Germinal center (tissue), 1 donor: Measurements from ENCODE around the gene ZNF514.
A peak's percentile ranks its signal among the peaks of the same experiment; 100 is the strongest.
"Not testable (repeated sequence)": the region's sequence is repeated elsewhere in the genome, so short reads cannot be mapped to it uniquely, and the experiment has no call there.

Experiments
- DNase-seq: peaks from one replicate; pipeline ENCODE4 v3.0.0; 2012; ENCODE audit warnings: mixed read lengths, low spot score

ZNF514 gene

DNA sequence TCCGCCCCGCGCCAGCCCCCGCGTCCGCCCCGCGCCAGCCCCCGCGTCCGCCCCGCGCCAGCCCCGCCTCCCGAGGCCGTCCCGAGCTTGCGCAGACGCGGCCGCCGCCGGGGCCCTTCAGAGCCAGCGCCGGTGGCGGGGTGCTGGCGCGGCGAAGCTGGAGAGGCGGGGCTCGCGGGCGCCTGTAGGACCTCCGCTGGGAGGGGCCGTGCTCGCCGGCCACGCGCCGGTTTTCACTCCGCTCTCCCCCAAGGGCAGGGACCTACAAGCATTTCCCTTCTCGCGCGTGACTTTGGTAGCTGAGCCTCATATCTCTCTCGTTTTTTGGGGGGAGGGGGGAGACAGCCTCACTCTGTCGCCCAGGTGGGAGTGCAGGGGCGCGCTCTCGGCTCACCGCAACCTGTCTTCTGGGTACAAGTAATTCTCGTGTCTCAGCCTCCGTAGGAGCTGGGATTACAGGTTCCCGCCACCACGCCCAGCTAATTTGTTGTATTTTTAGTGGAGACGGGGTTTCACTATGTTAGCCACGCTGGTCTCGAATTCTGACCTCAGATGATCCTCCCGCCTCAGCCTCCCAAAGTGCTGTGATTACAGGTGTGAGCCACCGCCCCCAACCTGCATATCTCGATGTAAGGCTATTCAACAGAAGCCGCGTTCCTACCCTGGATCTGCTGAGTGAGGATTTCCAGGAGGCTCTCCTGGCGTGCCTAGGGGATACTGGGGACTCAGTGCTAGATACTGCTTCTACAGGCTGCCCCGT, at the start of gene ZNF514:
Gene ZNF514 (minus strand): TSS at position 159 of the 760 bp plus-strand sequence. CDS start 6,595 bp downstream, outside the sequence.
- DNase-seq: peak; percentile 82

DNA sequence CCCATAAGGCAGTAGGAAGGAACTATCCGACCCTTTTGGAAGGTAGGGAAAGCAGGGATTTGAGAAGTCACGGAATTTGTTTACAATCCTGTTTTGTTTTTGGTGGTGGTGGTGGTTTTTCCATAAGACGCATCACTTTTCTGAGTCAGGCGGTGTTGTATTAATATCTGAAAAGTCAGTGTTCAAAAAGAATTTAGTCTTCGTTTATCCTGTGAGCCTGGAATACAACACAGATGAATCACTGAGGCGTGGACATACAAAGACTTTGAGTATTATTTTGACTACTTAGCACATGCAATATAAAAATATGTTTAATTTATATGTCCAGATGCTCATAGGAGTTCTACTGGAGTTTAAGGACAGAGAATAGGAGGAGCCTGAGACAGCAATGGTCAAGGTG, 48.5 kb upstream of the ZNF514 start:
- DNase-seq: no peak

DNA sequence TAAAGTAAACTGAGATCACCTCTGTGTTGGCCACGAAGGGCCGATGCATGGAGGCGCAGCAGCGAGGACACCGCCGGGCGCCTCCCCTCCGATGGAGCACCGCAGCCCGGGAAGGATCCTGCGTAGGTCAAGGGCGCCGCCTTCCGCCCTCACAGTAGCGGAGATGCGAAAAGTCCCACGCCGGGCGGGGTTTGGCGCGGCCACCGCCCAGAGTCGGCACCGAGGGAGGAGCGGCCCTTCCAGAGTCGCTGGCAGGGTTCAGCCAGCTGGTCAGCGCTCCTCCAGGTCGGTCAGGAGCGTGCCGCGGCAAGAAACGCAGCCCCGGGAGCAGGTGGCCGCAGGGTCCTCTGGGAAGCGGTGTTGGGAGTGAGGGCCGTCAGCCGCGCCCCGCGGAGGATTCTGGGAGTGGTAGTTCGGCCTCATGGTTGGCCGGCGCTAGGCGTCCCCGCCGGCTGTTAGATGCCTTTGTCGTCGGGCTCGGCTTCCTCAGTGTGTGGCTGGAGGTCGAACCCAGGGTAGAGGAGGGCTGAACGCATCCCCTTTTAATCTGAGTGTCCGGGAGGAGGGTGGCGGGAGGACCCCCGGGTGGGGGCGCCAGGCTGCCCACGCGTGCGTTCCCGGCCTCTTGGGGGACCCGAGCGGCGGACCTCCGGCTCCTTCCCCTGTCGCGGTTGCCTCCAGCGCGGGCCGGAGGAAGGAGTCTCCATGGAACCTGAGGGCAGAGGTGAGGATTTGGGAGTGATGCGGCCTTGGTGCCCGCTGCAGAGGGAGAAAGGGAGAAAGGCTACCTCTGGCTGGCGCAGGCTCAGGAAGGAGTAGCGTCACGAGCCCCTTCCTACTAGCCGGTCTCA, 47.7 kb upstream of the ZNF514 start, which contains the start of gene ZNF892:
Gene ZNF892 (plus strand): TSS at position 411 of the 851 bp plus-strand sequence. CDS start 295 bp downstream, at position 706.
- DNase-seq: peak; percentile 90

DNA sequence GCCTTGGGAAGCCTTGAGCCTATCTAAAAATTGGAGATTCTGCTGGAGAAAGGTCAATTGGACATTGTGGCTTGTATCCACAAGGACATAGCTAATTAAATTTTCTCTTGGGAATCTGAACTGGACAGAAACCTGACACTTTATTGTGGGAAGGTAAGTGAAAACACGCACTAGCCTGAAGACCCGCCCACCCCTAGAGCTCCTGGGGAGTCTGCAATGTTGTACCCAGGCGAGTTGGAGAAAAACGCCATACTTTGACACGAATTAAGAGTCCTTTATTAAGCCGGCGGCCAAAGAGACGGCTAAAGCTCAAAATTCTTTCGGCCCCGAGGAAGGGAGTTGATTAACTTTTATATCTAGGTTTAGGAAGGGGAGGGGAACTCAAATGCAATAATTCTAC, 46.4 kb upstream of the ZNF514 start:
- DNase-seq: no peak

- no peak for DNase-seq
Measured at GRCh38 chr2:95204396-95204795, 44.7 kb upstream of the ZNF514 start.

GRCh38 chr2:95203911-95204310, 44.3 kb upstream of the ZNF514 start:
- no peak for DNase-seq

DNA sequence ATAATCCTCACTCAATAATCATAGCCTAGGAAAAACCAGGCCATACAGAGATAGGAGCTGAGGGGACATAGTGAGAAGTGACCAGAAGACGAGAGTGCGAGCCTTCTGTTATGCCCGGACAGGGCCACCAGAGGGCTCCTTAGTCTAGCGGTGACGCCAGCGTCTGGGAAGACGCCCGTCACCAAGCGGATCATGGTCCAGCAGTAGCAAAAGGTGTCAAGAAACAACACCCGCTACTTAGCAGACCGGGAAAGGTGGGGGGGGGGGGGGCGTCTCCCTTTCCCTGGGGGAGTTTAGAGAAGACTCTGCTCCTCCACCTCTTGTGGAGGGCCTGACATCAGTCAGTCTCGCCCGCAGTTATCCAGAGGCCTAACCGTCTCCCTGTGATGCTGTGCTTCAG, 33.3 kb upstream of the ZNF514 start:
- not testable (repeated sequence) for DNase-seq

DNA sequence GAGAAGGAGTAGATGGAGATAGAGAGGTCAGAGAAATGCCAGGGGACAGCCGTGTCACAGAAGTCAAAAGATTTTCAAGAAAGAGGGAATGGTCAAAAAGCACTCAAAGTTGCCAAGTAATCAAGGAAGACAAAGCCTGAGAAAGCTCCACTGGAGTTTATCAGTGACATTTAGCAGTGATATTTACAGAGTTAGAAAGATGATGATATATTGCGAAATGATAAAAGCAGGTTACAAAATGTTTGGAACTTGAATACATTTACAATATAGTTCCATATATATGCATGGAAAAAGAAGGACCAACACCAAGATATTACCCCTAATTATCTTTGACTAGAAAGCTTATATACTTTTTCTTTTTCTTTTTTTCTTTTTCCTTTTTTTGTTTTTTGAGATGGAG, 26.3 kb upstream of the ZNF514 start:
- no peak for DNase-seq

DNA sequence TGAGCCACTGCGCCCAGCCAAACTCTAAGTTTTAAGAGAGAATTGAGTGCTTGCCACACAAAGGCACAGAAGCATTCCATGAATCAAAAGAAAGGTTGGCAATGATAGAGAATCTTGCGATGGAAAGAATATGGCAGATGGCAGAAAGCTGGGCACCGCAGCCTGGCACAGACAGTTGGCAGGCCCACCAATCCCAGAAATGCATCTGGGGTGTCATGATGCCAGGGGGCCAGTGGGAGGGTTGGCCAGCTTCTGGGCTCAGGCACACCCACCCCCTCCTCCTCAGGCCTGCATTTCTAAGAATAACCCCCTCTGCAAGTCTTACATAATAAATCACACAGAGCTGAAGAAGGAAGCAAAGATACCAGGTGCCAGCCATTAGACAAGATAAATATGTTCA, 25.5 kb upstream of the ZNF514 start:
- no peak for DNase-seq

DNA sequence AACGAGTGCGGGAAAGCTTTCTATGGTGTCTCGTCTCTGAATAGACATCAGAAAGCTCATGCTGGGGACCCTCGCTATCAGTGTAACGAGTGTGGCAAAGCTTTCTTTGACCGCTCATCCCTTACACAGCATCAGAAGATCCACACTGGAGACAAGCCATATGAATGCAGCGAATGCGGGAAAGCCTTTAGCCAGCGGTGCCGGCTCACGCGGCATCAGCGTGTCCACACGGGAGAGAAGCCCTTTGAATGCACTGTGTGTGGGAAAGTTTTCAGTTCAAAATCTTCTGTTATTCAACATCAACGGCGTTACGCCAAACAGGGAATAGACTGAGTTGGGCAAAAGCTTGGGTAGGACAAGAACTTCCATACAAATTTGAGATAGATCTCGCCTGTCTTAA, 22.1 kb upstream of the ZNF514 start:
- DNase-seq: no peak

DNA sequence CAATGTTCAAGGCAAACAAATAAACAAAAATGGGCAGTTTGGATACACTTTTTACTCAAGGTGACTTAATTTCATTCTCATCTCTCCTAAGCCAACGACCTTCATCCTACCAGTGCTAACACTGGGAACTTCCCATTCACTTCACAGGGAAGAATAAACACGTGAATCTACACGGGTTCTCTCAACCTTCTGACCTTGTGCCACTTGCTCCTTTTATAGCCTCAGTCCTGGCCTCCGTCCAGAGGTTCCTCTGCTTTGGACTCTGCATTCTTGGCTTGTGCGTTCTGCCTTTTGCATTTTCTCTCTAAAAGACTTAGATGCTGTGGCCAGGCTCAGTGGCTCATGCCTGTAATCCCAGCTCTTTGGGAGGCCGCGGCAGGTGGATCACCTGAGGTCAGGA, 19.8 kb upstream of the ZNF514 start:
- DNase-seq: no peak

DNA sequence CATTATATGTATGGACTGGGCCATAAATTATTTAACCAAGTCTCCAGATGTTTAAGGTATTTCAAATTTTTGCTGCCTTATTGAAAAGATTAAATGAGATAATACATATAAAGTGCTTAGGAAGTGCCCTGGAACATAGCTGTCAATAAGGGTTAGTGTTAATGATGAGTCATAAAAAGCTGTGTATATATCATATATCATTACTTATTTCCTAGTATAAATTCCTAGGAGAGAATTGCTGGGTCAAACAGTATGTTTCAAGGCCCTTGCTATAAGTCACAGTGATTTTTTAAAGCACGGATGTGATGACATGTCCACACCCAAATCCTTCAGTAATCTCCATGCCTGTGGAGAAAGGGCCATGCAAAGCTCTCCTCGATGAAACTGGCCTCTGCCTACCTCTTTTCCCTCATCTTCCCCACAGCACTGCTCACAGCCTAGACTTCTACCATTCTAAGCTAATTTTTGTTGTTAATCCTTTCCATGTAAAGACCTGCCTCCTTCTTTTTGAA, 14.4 kb upstream of the ZNF514 start:
- no peak for DNase-seq

- no peak for DNase-seq
Measured at GRCh38 chr2:95171902-95172301, 12.3 kb upstream of the ZNF514 start.

GRCh38 chr2:95166065-95166763, 6.6 kb upstream of the ZNF514 start:
- DNase-seq: no peak

GRCh38 chr2:95165371-95166064, 5.9 kb upstream of the ZNF514 start, which contains the start of gene ZNF2:
TSS of gene ZNF2 (plus strand) at chr2:95165809. CDS start at chr2:95176227, 10,418 bp downstream.
- peak; percentile 97 for DNase-seq

DNA sequence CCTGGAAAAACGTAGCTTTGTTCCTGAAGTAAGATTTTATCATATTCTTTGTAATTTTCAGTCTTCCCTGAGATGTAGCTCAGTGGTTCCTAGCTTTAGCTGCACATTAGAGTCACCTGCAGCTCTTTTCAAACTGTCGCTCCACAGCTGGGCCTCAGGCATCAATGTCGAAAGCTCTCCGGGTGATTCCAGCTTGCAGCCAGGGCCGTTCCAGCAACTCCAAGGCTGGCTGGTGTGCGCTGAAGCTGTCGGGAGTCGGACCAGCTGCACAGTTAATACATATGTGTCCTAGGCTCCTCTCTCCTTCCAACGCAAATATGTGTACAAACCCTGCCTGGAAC, 5.4 kb upstream of the ZNF514 start:
- DNase-seq: no peak

DNA sequence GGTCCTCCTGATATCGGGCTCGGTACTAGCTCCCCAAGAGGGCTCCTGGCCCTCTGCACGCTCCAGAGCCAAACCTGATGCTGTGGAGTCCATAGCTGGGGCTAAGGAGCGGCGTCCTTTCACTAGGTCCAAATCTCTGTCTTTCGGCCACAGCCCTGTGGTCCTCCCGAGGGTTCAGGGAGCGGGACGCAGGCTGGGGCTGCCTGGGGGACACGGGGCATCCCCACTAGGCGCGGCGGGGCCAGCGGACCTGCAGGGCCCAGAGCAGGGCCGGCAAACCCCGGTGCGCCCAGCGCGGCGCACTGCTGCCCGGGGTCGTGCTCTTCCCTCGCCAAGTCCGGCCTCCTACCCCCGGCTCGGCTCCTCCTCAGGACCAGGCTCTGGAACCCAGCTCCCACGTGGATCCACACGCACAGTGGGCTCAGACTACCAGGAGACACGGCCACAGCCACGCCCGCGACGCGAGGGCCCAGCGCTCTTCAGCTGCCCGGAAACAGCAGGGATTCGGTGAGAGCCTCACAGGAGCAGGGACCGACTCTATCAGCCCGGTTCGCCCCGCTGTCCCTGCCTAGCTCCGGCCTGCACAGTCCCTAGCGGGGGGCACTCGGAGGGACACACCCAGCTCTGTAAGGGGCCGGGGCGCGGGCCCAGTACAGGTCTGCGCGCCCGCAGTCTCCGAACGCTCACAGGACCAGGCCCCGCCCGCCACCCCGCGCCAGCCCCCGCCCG, 593 bp downstream of the ZNF514 start:
- DNase-seq: peak; percentile 39

DNA sequence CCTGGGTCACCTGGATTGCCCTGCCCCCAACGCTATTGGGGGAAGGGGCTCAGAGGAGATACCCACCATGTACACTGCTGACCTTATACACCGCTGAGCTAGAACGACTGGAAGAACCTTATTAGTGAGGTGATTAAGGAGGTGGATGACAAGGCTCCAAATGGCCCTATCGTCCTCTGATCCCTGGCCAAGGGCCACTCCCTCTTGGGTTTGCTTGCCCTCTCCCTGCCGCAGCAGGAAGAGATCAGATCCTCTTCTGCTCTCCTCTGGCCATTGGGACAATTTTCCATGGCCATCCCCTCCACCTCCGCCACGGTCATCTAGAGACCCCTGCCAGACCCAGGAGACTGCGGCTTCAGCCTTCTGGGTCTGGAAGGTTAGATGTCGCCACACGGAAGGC, 1.2 kb downstream of the ZNF514 start:
- no peak for DNase-seq

DNA sequence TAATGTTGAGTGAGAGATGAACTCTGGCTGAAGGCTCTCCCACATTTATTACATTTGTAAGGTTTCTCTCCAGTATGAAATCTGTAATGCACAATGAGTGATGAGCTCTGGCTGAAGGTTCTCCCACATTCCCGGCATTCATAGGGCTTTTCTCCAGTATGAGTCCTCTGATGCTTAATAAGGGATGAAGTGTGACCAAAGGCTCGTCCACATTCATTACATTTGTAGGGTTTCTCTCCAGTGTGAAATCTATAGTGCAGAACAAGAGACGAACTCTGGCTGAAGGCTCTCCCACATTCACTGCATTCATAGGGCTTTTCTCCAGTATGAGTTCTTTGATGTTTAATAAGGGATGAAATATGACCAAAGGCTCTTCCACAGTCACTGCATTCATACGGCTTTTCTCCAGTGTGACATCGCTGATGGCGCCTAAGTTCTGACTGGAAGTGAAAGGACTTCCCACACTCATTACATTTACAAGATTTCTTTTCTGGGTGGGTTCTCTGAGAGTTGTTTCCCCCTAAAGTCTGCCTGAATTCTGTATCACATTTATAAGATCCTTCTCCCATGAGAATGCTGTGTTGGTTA, 10.2 kb downstream of the ZNF514 start:
- DNase-seq: no peak

DNA sequence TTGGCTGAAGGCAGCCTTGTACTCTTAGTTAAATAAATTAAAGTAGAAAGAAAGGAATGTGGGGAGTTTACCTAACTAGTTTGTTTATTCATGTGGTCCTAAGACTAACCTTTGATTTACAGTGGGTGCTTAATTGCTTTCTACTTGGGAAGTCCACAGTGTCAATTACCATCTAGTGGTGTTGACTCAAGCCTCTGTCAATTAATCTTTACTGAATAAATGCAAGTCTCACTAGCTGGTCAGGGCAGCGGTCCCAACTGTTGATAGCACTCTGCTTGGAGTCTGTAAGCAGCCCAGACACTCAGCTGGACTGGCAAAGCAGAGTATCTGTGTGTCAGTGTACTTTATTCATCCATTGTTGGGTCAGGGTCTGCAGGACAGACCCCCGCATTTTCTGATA, 15.8 kb downstream of the ZNF514 start:
- no peak for DNase-seq

DNA sequence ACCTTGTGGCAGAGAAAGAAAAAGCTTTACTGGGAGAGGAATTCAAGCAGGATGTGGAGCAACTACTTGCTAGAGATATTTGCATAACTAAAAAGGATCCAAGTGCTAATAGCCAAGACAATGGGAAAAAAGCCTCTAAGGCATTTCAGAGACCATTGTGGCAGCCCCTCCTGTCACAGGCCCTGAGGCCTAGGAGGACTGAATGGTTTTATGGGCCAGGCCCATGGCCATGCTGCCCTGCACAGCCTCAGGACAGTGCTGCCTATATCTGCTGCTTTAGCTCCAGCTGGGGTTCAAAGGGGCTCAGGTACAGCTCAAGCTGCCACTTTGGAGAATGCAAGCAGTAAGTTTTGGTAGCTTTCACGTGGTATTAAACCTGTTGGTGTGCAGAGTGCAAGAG, 20.9 kb downstream of the ZNF514 start:
- DNase-seq: no peak
